CD4-positive, alpha-beta T cell treated with Interleukin-4 for 1 hour (primary cell): Measurements from ENCODE around the gene ZNF546.

Experiments used
- DNase-seq, 2 donors: peaks; one replicate each; pipeline ENCODE4 v3.0.0-alpha.2; 2020 to 2022

ZNF546 gene

GRCh38 chr19:40056505-40056904 lies 59.6 kb downstream of the ZNF546 start:
- DNase-seq, result no peak

DNA sequence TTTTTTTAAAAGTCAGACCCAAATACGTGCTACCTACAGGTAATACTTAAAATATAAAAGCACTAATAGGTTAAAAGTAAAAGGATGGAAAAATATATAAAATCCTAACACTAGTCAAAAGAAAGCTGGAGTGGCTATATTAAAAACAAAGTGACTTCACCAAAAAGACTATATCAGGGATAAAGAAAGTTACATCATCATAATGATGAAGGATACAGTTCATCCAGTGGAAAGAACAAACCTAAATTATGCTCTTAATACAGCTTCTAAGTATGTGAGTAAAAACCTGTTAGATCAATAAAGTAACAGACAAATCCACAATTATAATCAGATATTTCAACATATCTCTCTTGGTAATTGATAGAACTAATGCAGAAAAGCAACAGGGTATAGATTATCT lies 60.3 kb downstream of the ZNF546 start:
- no peak for DNase-seq

- no peak for DNase-seq
Measured at GRCh38 chr19:40059624-40060023, 62.8 kb downstream of the ZNF546 start.

GRCh38 chr19:40070058-40070457 lies 73.2 kb downstream of the ZNF546 start:
- no peak for DNase-seq
